ENCODE measurements around the gene DHRSX.
"Not testable (repeated sequence)": the region's sequence is repeated elsewhere in the genome, so short reads cannot be mapped to it uniquely, and the experiment has no call there.

The DHRSX gene

GRCh38 chrX:2226906-2227656, 273.7 kb downstream of the DHRSX start:
- no peaks in the 10 kb centered on the region for H3K27me3 ChIP-seq (ENCODE audit: insufficient read depth, low read length)
- H3K4me1 ChIP-seq (ENCODE audit: insufficient read depth, low read length): peaks cover under 1% of the 10 kb centered on the region; the same call in 1 of the 2 replicates
- H3K9ac ChIP-seq (ENCODE audit: low read depth, low read length): no peak overlapping the region
- no peak overlapping the region for H3K27ac ChIP-seq (ENCODE audit: low read length)
- peaks cover 13% of the 10 kb centered on the region for H3K9me3 ChIP-seq (ENCODE audit: insufficient read depth, low read depth, low read length)
- peaks cover 16% of the 10 kb centered on the region for H3K36me3 ChIP-seq (ENCODE audit: insufficient read depth, low read depth, low read length)
- H3K4me3 ChIP-seq (ENCODE audit: low read length): no peak overlapping the region

GRCh38 chrX:2226182-2226581, 274.6 kb downstream of the DHRSX start:
- Histone ChIP-seq H3K4me1 (ENCODE audit: insufficient read depth, low read length) (no peaks in the 10 kb centered on the region; the same call in 1 of the 2 replicates), H3K36me3 (ENCODE audit: insufficient read depth, low read depth, low read length) (peaks cover 25% of the 10 kb centered on the region), H3K9me3 (ENCODE audit: insufficient read depth, low read depth, low read length) (peaks cover 22% of the 10 kb centered on the region), H3K9ac (ENCODE audit: low read depth, low read length) (no peak overlapping the region), H3K4me3 (ENCODE audit: low read length) (no peak overlapping the region), H3K27me3 (ENCODE audit: insufficient read depth, low read length) (no peaks in the 10 kb centered on the region), H3K27ac (ENCODE audit: low read length) (no peak overlapping the region)

- Histone ChIP-seq H3K9me3 (ENCODE audit: insufficient read depth, low read depth, low read length) (peaks cover 37% of the 10 kb centered on the region), H3K36me3 (ENCODE audit: insufficient read depth, low read depth, low read length) (peaks cover 31% of the 10 kb centered on the region), H3K4me3 (ENCODE audit: low read length) (no peak overlapping the region), H3K27ac (ENCODE audit: low read length) (no peak overlapping the region), H3K27me3 (ENCODE audit: insufficient read depth, low read length) (no peaks in the 10 kb centered on the region), H3K9ac (ENCODE audit: low read depth, low read length) (no peak overlapping the region), H3K4me1 (ENCODE audit: insufficient read depth, low read length) (no peaks in the 10 kb centered on the region; the same call in 1 of the 2 replicates)
These were observed 276.1 kb downstream of the DHRSX start for GRCh38 chrX:2224597-2225235.

- no peaks in the 10 kb centered on the region; the same call in 1 of the 2 replicates for H3K4me1 ChIP-seq (ENCODE audit: insufficient read depth, low read length)
- H3K4me3 ChIP-seq (ENCODE audit: low read length): no peak overlapping the region
- H3K9ac ChIP-seq (ENCODE audit: low read depth, low read length): no peak overlapping the region
- H3K27ac ChIP-seq (ENCODE audit: low read length): no peak overlapping the region
- no peaks in the 10 kb centered on the region for H3K27me3 ChIP-seq (ENCODE audit: insufficient read depth, low read length)
- H3K9me3 ChIP-seq (ENCODE audit: insufficient read depth, low read depth, low read length): peaks cover 43% of the 10 kb centered on the region
- peaks cover 37% of the 10 kb centered on the region for H3K36me3 ChIP-seq (ENCODE audit: insufficient read depth, low read depth, low read length)
These were observed 276.6 kb downstream of the DHRSX start for GRCh38 chrX:2224161-2224560.

- no peaks in the 10 kb centered on the region for H3K27me3 ChIP-seq (ENCODE audit: insufficient read depth, low read length)
- no peak overlapping the region for H3K27ac ChIP-seq (ENCODE audit: low read length)
- H3K9ac ChIP-seq (ENCODE audit: low read depth, low read length): no peak overlapping the region
- no peaks in the 10 kb centered on the region for H3K4me1 ChIP-seq (ENCODE audit: insufficient read depth, low read length)
- no peak overlapping the region for H3K4me3 ChIP-seq (ENCODE audit: low read length)
- H3K9me3 ChIP-seq (ENCODE audit: insufficient read depth, low read depth, low read length): peaks cover 63% of the 10 kb centered on the region
- peaks cover 51% of the 10 kb centered on the region for H3K36me3 ChIP-seq (ENCODE audit: insufficient read depth, low read depth, low read length)
These were observed 279.8 kb downstream of the DHRSX start for GRCh38 chrX:2220829-2221567.

- Histone ChIP-seq H3K4me1 (ENCODE audit: insufficient read depth, low read length) (no peaks in the 10 kb centered on the region), H3K9ac (ENCODE audit: low read depth, low read length) (no peak overlapping the region), H3K9me3 (ENCODE audit: insufficient read depth, low read depth, low read length) (peaks cover 63% of the 10 kb centered on the region), H3K27me3 (ENCODE audit: insufficient read depth, low read length) (no peaks in the 10 kb centered on the region), H3K36me3 (ENCODE audit: insufficient read depth, low read depth, low read length) (peaks cover 51% of the 10 kb centered on the region), H3K4me3 (ENCODE audit: low read length) (no peak overlapping the region), H3K27ac (ENCODE audit: low read length) (no peak overlapping the region)
These were observed 280.5 kb downstream of the DHRSX start for GRCh38 chrX:2220296-2220695.

- peaks cover 22% of the 10 kb centered on the region for H3K9me3 ChIP-seq (ENCODE audit: insufficient read depth, low read depth, low read length)
- H3K36me3 ChIP-seq (ENCODE audit: insufficient read depth, low read depth, low read length): peaks cover 16% of the 10 kb centered on the region
- not testable (repeated sequence) for H3K4me1 ChIP-seq (ENCODE audit: insufficient read depth, low read length); H3K27ac ChIP-seq (ENCODE audit: low read length); H3K27me3 ChIP-seq (ENCODE audit: insufficient read depth, low read length); H3K9ac ChIP-seq (ENCODE audit: low read depth, low read length); H3K4me3 ChIP-seq (ENCODE audit: low read length)
These were observed 286.5 kb downstream of the DHRSX start for GRCh38 chrX:2214138-2214823.

GRCh38 chrX:2211667-2212066, 289.1 kb downstream of the DHRSX start:
- H3K27me3 ChIP-seq (ENCODE audit: insufficient read depth, low read length); H3K27ac ChIP-seq (ENCODE audit: low read length); H3K36me3 ChIP-seq (ENCODE audit: insufficient read depth, low read depth, low read length); H3K4me3 ChIP-seq (ENCODE audit: low read length); H3K4me1 ChIP-seq (ENCODE audit: insufficient read depth, low read length); H3K9ac ChIP-seq (ENCODE audit: low read depth, low read length); H3K9me3 ChIP-seq (ENCODE audit: insufficient read depth, low read depth, low read length): not testable (repeated sequence)

- H3K27ac ChIP-seq (ENCODE audit: low read length): no peak overlapping the region
- H3K4me3 ChIP-seq (ENCODE audit: low read length): no peak overlapping the region
- no peaks in the 10 kb centered on the region for H3K36me3 ChIP-seq (ENCODE audit: insufficient read depth, low read depth, low read length)
- no peaks in the 10 kb centered on the region for H3K27me3 ChIP-seq (ENCODE audit: insufficient read depth, low read length)
- no peak overlapping the region for H3K9ac ChIP-seq (ENCODE audit: low read depth, low read length)
- H3K9me3 ChIP-seq (ENCODE audit: insufficient read depth, low read depth, low read length): no peaks in the 10 kb centered on the region
- H3K4me1 ChIP-seq (ENCODE audit: insufficient read depth, low read length): peaks cover 7% of the 10 kb centered on the region; the same call in 1 of the 2 replicates
These were observed 307.5 kb downstream of the DHRSX start for GRCh38 chrX:2193273-2193592.

- Histone ChIP-seq H3K4me3 (ENCODE audit: low read length) (no peak overlapping the region), H3K27me3 (ENCODE audit: insufficient read depth, low read length) (no peaks in the 10 kb centered on the region), H3K9ac (ENCODE audit: low read depth, low read length) (no peak overlapping the region), H3K4me1 (ENCODE audit: insufficient read depth, low read length) (peaks cover 12% of the 10 kb centered on the region), H3K36me3 (ENCODE audit: insufficient read depth, low read depth, low read length) (no peaks in the 10 kb centered on the region), H3K9me3 (ENCODE audit: insufficient read depth, low read depth, low read length) (no peaks in the 10 kb centered on the region), H3K27ac (ENCODE audit: low read length) (no peak overlapping the region)
These were observed 308.0 kb downstream of the DHRSX start for GRCh38 chrX:2192584-2193272.

GRCh38 chrX:2188840-2189239, 311.9 kb downstream of the DHRSX start:
- no peaks in the 10 kb centered on the region for H3K36me3 ChIP-seq (ENCODE audit: insufficient read depth, low read depth, low read length)
- H3K9me3 ChIP-seq (ENCODE audit: insufficient read depth, low read depth, low read length): peaks cover 6% of the 10 kb centered on the region; the same call in 1 of the 2 replicates
- no peak overlapping the region; the same call in 1 of the 2 replicates for H3K4me3 ChIP-seq (ENCODE audit: low read length)
- H3K27me3 ChIP-seq (ENCODE audit: insufficient read depth, low read length): no peaks in the 10 kb centered on the region
- H3K4me1 ChIP-seq (ENCODE audit: insufficient read depth, low read length): peaks cover 13% of the 10 kb centered on the region
- H3K27ac ChIP-seq (ENCODE audit: low read length): no peak overlapping the region
- H3K9ac ChIP-seq (ENCODE audit: low read depth, low read length): peak overlapping the region; percentile 37; the same call in 1 of the 2 replicates

Measured in iPS-20b (cell line).